ENCODE data around the gene GFRA1. TPM values are rescaled to one million over a fixed set of nuclear protein-coding genes. Genes with fewer than 3 reads are reported as not detected.

GFRA1 gene
- total RNA-seq, 1 donor from 2014 or later, result 44.1 TPM

GRCh38 chr10:116151076-116151475 is 121.9 kb downstream of the GFRA1 start:
- no peaks in the 10 kb centered on the region for H3K36me3 Mint-ChIP-seq (ENCODE audit: unreplicated experiment)
- H3K27me3 Mint-ChIP-seq (ENCODE audit: unreplicated experiment), result no peaks in the 10 kb centered on the region
- no peaks in the 10 kb centered on the region for H3K9me3 Mint-ChIP-seq (ENCODE audit: unreplicated experiment)
- DNase-seq (ENCODE audit: extremely low spot score, unreplicated experiment), result no peak
- no peak overlapping the region for H3K4me3 Mint-ChIP-seq (ENCODE audit: unreplicated experiment)
- no peak overlapping the region for H3K27ac Mint-ChIP-seq (ENCODE audit: unreplicated experiment)
- H3K4me1 Mint-ChIP-seq (ENCODE audit: unreplicated experiment), result no peaks in the 10 kb centered on the region
- TF ChIP-seq, protein P1, sequence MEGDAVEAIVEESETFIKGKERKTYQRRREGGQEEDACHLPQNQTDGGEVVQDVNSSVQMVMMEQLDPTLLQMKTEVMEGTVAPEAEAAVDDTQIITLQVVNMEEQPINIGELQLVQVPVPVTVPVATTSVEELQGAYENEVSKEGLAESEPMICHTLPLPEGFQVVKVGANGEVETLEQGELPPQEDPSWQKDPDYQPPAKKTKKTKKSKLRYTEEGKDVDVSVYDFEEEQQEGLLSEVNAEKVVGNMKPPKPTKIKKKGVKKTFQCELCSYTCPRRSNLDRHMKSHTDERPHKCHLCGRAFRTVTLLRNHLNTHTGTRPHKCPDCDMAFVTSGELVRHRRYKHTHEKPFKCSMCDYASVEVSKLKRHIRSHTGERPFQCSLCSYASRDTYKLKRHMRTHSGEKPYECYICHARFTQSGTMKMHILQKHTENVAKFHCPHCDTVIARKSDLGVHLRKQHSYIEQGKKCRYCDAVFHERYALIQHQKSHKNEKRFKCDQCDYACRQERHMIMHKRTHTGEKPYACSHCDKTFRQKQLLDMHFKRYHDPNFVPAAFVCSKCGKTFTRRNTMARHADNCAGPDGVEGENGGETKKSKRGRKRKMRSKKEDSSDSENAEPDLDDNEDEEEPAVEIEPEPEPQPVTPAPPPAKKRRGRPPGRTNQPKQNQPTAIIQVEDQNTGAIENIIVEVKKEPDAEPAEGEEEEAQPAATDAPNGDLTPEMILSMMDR (IDR thresholded peaks at IDR 0.05), result no peak

DNA sequence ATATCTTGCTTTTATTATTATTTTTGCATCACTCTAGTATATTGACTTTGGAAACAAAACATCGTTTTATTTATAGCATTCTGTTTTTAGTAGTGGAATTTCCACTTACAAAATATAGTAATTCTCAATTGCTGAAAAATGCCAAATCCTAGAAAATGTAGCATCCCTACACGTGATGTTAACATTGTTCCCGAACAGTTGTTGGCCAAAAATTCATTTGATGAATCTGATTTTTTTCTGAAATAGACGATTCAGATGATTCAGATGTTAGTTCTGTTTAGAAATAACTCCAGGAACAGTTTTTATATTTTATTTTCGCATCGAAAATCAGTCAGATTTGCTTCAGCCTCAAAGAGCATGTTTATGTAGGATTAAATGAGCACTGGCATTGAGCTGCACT is 122.4 kb downstream of the GFRA1 start:
- TF ChIP-seq, protein P1 (IDR thresholded peaks at IDR 0.05), result no peak
- H3K27me3 Mint-ChIP-seq (ENCODE audit: unreplicated experiment), result no peaks in the 10 kb centered on the region
- no peaks in the 10 kb centered on the region for H3K9me3 Mint-ChIP-seq (ENCODE audit: unreplicated experiment)
- H3K36me3 Mint-ChIP-seq (ENCODE audit: unreplicated experiment), result no peaks in the 10 kb centered on the region
- H3K4me1 Mint-ChIP-seq (ENCODE audit: unreplicated experiment), result no peaks in the 10 kb centered on the region
- H3K27ac Mint-ChIP-seq (ENCODE audit: unreplicated experiment), result no peak overlapping the region
- DNase-seq (ENCODE audit: extremely low spot score, unreplicated experiment), result no peak
- H3K4me3 Mint-ChIP-seq (ENCODE audit: unreplicated experiment), result no peak overlapping the region

GRCh38 chr10:116147147-116147905 is 125.7 kb downstream of the GFRA1 start:
- Mint-ChIP-seq H3K4me3 (ENCODE audit: unreplicated experiment) (no peak overlapping the region), H3K36me3 (ENCODE audit: unreplicated experiment) (no peaks in the 10 kb centered on the region), H3K27ac (ENCODE audit: unreplicated experiment) (no peak overlapping the region), H3K27me3 (ENCODE audit: unreplicated experiment) (no peaks in the 10 kb centered on the region), H3K4me1 (ENCODE audit: unreplicated experiment) (peaks cover 3% of the 10 kb centered on the region), H3K9me3 (ENCODE audit: unreplicated experiment) (no peaks in the 10 kb centered on the region)
- no peak for DNase-seq (ENCODE audit: extremely low spot score, unreplicated experiment)
- TF ChIP-seq, protein P1 (IDR thresholded peaks at IDR 0.05), result no peak

GRCh38 chr10:116146372-116147140 is 126.5 kb downstream of the GFRA1 start:
- peaks cover 3% of the 10 kb centered on the region for H3K4me1 Mint-ChIP-seq (ENCODE audit: unreplicated experiment)
- TF ChIP-seq, protein P1 (IDR thresholded peaks at IDR 0.05), result no peak
- no peaks in the 10 kb centered on the region for H3K27me3 Mint-ChIP-seq (ENCODE audit: unreplicated experiment)
- H3K36me3 Mint-ChIP-seq (ENCODE audit: unreplicated experiment), result no peaks in the 10 kb centered on the region
- DNase-seq (ENCODE audit: extremely low spot score, unreplicated experiment), result no peak
- no peak overlapping the region for H3K4me3 Mint-ChIP-seq (ENCODE audit: unreplicated experiment)
- H3K27ac Mint-ChIP-seq (ENCODE audit: unreplicated experiment), result no peak overlapping the region
- H3K9me3 Mint-ChIP-seq (ENCODE audit: unreplicated experiment), result no peaks in the 10 kb centered on the region

- H3K27me3 Mint-ChIP-seq (ENCODE audit: unreplicated experiment), result no peaks in the 10 kb centered on the region
- TF ChIP-seq, protein P1 (IDR thresholded peaks at IDR 0.05), result no peak
- H3K36me3 Mint-ChIP-seq (ENCODE audit: unreplicated experiment), result no peaks in the 10 kb centered on the region
Observed at GRCh38 chr10:116143673-116144222, 129.3 kb downstream of the GFRA1 start.

More at GRCh38 chr10:116143673-116144222, 129.3 kb downstream of the GFRA1 start:
- H3K27ac Mint-ChIP-seq (ENCODE audit: unreplicated experiment), result no peak overlapping the region
- H3K9me3 Mint-ChIP-seq (ENCODE audit: unreplicated experiment), result no peaks in the 10 kb centered on the region
- H3K4me3 Mint-ChIP-seq (ENCODE audit: unreplicated experiment), result no peak overlapping the region
- DNase-seq (ENCODE audit: extremely low spot score, unreplicated experiment), result no peak
- H3K4me1 Mint-ChIP-seq (ENCODE audit: unreplicated experiment), result peaks cover 3% of the 10 kb centered on the region

Data from osteocyte (in vitro differentiated cells).